Subcutaneous abdominal adipose tissue (tissue), 5 donors: ENCODE results near the gene MIDN.

Source experiments
- H3K27ac ChIP-seq: one replicate; pipeline ENCODE4 v1.7.0; 2013; ENCODE audit warnings: low read depth, mild to moderate bottlenecking, inconsistent platforms, low read length, moderate library complexity
- H3K27me3 ChIP-seq, 5 donors: one replicate each; pipeline ENCODE4 v1.7.0; 2013; ENCODE audit warnings: low read length in 5 of 5, inconsistent platforms in 1 of 5; ENCODE audit not compliant: control insufficient read depth in 5 of 5, insufficient read depth in 4 of 5
- H3K36me3 ChIP-seq, 5 donors: one replicate each; pipeline ENCODE4 v1.7.0; 2013; ENCODE audit warnings: low read length in 5 of 5; ENCODE audit not compliant: control insufficient read depth in 5 of 5, insufficient read depth in 5 of 5
- H3K4me1 ChIP-seq, 5 donors: one replicate each; pipeline ENCODE4 v1.7.0; 2013; ENCODE audit warnings: low read length in 5 of 5, mild to moderate bottlenecking in 3 of 5, moderate library complexity in 1 of 5; ENCODE audit not compliant: control insufficient read depth in 5 of 5, insufficient read depth in 5 of 5
- H3K4me3 ChIP-seq, 5 donors: one replicate each; pipeline ENCODE4 v1.7.0; 2013; ENCODE audit warnings: low read length in 5 of 5, low read depth in 1 of 5
- H3K9ac ChIP-seq, 5 donors: one replicate each; pipeline ENCODE4 v1.7.0; 2013; ENCODE audit warnings: low read length in 5 of 5, mild to moderate bottlenecking in 4 of 5, moderate library complexity in 3 of 5
- H3K9me3 ChIP-seq, 5 donors: one replicate each; pipeline ENCODE4 v1.7.0; 2013; ENCODE audit warnings: low read length in 5 of 5; ENCODE audit not compliant: control insufficient read depth in 5 of 5
- donor health status: healthy.
- donor health status: healthy.
- donor health status: healthy.
- donor health status: healthy.
- donor health status: healthy.

The MIDN gene

GRCh38 chr19:1265615-1266128 is 17.3 kb downstream of the MIDN start:
- peak overlapping the region in 4 of 5 donors; percentile 37 to 49 (median 40) for H3K9ac ChIP-seq

DNA sequence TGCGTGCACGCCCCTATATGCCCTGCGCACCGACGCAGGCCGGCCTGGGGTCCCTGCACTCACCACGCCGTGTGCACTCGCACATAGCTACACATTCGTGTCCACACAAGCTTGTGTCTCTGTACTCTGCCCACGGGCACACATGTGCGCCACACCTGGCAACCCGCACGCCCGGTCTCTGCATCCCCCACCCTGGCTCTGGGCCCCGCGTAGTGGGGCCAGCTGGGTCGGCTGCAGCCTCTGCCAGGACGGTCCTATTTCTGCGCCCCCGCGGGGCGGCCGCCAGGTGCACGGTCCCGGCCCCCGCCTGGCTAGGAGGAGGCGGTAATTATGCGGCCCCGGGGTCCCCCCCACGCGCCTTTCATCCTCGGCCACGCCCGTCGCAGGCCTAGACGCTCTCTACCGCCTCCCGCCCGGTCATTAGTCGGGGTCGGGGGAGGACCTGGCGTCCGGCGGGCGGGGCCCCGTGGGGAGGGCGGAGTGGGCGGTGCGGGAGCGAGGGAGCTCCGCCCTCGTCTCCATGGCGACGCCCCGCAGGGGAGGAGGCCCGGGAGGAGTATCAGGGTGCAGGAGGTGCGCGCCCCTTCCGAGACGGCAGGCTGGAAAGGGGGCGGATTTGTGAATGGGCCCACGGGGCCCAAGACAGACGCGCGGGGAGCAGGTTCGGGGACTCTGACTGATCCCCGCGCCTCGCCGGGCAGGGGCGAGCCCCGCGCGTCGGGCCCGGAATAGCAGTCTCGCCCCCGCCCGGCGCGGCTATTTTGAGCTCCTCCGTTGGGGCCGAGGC is 17.9 kb downstream of the MIDN start:
- no peaks in the 10 kb centered on the region for H3K9me3 ChIP-seq
- peaks cover 0 to 7% (median 7%) of the 10 kb centered on the region in 5 donors for H3K36me3 ChIP-seq
- H3K27me3 ChIP-seq, result no peaks in the 10 kb centered on the region
- peak overlapping the region in 4 of 5 donors; percentile 30 to 63 (median 49) for H3K4me3 ChIP-seq
- H3K27ac ChIP-seq, result peak overlapping the region; percentile 89
- H3K9ac ChIP-seq, result peak overlapping the region in 4 of 5 donors; percentile 37 to 49 (median 40)
- H3K4me1 ChIP-seq, result peaks cover 23 to 75% (median 70%) of the 10 kb centered on the region in 5 donors

More at GRCh38 chr19:1265615-1266128, 17.3 kb downstream of the MIDN start:
- peaks cover 17 to 73% (median 67%) of the 10 kb centered on the region in 5 donors for H3K4me1 ChIP-seq
- H3K36me3 ChIP-seq, result peaks cover 0 to under 1% (median under 1%) of the 10 kb centered on the region in 5 donors
- H3K27me3 ChIP-seq, result no peaks in the 10 kb centered on the region
- peak overlapping the region; percentile 89 for H3K27ac ChIP-seq
- H3K4me3 ChIP-seq, result peak overlapping the region in 4 of 5 donors; percentile 30 to 63 (median 49)
- H3K9me3 ChIP-seq, result no peaks in the 10 kb centered on the region

DNA sequence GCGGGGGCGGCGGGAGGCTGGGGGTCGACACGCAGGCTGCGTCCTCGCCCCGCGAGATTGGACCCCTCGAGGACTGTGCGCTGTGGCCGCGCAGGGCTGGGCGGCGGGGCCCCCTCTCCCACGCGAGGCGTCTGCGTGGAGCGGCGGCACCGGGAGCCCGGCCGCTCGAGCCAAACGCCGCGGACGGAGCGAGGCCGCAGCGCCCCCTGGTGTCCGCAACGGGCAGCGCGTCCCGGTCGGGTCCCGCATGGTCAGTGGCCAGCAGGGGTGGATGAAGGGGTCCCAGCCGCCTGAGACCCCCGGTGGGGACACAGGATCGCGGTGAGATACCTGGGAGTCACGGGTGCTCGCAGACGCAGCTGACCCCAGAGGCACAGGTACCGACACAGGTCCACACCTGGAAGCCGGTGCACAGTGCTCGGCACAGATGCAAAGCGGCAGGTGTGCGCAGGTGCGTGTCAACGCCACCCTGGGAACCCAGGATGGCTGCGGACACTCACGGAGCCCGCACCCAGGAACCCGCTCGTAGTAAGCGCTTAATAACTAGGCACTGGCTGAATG is 18.6 kb downstream of the MIDN start:
- Histone ChIP-seq H3K27me3 (no peaks in the 10 kb centered on the region), H3K9me3 (no peaks in the 10 kb centered on the region), H3K36me3 (peaks cover 0 to 14% (median 14%) of the 10 kb centered on the region in 5 donors), H3K4me1 (peaks cover 20 to 75% (median 70%) of the 10 kb centered on the region in 5 donors), H3K27ac (peak overlapping the region; percentile 89), H3K9ac (peak overlapping the region in 1 of 5 donors; percentile 49), H3K4me3 (peak overlapping the region in 4 of 5 donors; percentile 25 to 63 (median 46))

- Histone ChIP-seq H3K4me1 (peaks cover 19 to 75% (median 70%) of the 10 kb centered on the region in 5 donors), H3K27me3 (no peaks in the 10 kb centered on the region), H3K36me3 (peaks cover 0 to 21% (median 20%) of the 10 kb centered on the region in 5 donors), H3K4me3 (peak overlapping the region in 4 of 5 donors; percentile 25 to 63 (median 46)), H3K27ac (peak overlapping the region; percentile 91), H3K9ac (no peak overlapping the region), H3K9me3 (no peaks in the 10 kb centered on the region)
These were observed 19.3 kb downstream of the MIDN start for GRCh38 chr19:1267477-1268225.

- H3K9me3 ChIP-seq, result no peaks in the 10 kb centered on the region
- peak overlapping the region; percentile 91 for H3K27ac ChIP-seq
- peaks cover 25 to 81% (median 74%) of the 10 kb centered on the region in 5 donors for H3K4me1 ChIP-seq
- no peaks in the 10 kb centered on the region for H3K27me3 ChIP-seq
- H3K36me3 ChIP-seq, result peaks cover 0 to 29% (median 28%) of the 10 kb centered on the region in 5 donors
- peak overlapping the region in 4 of 5 donors; percentile 4 to 79 (median 26) for H3K4me3 ChIP-seq
- H3K9ac ChIP-seq, result peak overlapping the region in 3 of 5 donors; percentile 43 to 59 (median 53)
These were observed 20.1 kb downstream of the MIDN start for GRCh38 chr19:1268226-1269064.

DNA sequence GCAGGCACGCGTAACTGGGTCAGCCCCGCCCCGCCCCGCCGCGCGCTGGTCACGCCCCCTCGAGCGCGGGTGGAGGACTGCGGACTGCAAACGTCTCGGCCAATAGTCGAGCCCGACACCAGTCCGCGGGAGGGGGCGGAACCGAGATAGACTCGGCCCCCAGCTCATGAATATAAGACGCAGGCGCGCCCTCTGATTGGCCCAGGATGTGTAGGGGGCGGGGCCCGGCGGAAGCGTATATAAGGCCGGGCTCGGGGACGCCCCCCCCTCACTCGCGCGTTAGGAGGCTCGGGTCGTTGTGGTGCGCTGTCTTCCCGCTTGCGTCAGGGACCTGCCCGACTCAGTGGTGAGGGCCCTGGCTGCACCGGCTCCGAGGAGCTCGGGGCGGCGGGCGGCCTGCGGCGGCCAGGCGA is 20.7 kb downstream of the MIDN start, which contains the start of gene CIRBP:
CIRBP (plus strand) TSS at position 268 of the 413 bp plus-strand sequence. CDS start 1,602 bp downstream, outside the sequence.
- Histone ChIP-seq H3K36me3 (peaks cover 0 to 35% (median 34%) of the 10 kb centered on the region in 5 donors), H3K27me3 (no peaks in the 10 kb centered on the region), H3K4me1 (peaks cover 25 to 87% (median 80%) of the 10 kb centered on the region in 5 donors), H3K4me3 (peak within 1 kb of the TSS; percentile 77 to 95 (median 81)), H3K27ac (peak within 1 kb of the TSS; percentile 91), H3K9me3 (no peaks in the 10 kb centered on the region), H3K9ac (peak within 1 kb of the TSS; percentile 73 to 95 (median 85))

DNA sequence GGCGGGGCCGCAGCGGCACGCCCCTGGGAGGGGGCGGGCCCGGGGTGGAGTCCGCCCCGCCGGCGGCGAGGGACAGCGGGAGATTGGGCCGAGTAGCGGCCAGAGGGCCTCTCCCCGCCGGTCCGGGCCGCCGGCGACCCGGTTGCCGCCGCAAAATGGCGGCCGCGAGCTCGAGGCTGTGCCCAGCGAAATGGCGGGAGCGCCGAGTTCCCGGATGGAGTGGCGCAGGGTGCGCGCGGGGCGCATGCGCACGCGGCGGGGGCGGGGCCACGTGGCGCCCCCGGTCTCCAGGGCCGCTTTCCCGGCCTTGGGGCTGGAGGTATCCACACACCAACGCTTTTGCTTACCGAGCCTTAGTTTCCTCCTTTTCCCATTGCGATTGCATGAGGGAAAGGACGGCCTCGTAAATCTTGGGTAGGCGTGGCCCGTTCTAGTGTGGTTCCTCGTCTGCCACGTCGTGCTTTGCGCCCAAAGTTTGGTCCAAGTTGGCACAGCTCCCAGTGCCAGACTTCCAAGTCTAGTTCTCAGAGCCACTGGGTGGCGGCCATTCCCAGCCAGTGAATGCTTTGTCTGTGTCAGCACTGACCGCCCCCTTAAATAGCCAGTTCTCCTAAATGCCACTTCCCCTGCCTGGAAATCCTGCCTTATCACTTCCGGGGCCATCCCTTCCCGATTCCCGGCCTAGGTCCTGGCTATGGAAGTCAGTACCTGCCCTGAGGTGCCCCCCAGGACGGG is 21.3 kb downstream of the MIDN start:
- Histone ChIP-seq H3K27ac (peak overlapping the region; percentile 91), H3K9ac (peak overlapping the region; percentile 73 to 95 (median 85)), H3K4me1 (peaks cover 25 to 93% (median 86%) of the 10 kb centered on the region in 5 donors), H3K9me3 (no peaks in the 10 kb centered on the region), H3K36me3 (peaks cover 0 to 41% (median 40%) of the 10 kb centered on the region in 5 donors), H3K27me3 (no peaks in the 10 kb centered on the region), H3K4me3 (peak overlapping the region; percentile 77 to 95 (median 81))

DNA sequence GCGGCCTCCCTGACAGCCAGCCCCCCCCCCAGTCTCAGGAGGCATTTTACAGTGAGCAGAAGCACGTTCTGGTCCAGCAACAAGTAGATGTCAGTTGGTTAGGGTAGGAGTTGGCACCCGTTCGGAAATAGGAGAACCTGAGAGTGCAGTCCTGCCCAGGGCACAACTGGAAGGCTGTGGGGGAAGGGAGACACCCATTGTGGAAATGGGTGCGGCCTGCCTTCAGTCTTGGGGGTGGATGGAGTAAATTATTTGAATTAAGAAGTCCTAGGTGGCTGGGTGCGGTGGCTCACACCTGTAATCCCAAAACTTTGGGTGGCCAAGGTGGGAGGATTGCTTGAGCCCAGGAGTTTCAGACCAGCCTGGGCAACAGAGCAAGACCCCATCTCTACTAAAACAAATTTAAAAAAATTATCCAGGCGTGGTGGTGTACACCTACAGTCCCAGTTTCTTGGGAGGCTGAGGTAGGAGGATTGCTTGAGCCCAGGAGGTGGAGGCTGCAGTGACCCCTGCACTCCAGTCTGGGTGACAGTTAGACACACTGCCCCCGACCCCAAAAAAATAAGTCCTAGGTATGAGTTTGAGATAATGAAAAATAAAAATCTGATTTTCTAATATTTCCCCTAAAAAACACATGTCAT is 21.9 kb downstream of the MIDN start:
- Histone ChIP-seq H3K9me3 (no peaks in the 10 kb centered on the region), H3K4me3 (peak overlapping the region; percentile 77 to 95 (median 81)), H3K27me3 (no peaks in the 10 kb centered on the region), H3K4me1 (peaks cover 22 to 93% (median 86%) of the 10 kb centered on the region in 5 donors), H3K27ac (peak overlapping the region; percentile 91), H3K36me3 (peaks cover 0 to 46% (median 41%) of the 10 kb centered on the region in 5 donors), H3K9ac (peak overlapping the region; percentile 73 to 95 (median 85))
